ENCODE measurements around the gene ANKMY2. TPM values are rescaled to one million over a fixed set of nuclear protein-coding genes. Genes with fewer than 3 reads are reported as not detected.

The ANKMY2 gene
- polyA plus RNA-seq, 1 donor from 2014 or later, result 94.7 TPM

DNA sequence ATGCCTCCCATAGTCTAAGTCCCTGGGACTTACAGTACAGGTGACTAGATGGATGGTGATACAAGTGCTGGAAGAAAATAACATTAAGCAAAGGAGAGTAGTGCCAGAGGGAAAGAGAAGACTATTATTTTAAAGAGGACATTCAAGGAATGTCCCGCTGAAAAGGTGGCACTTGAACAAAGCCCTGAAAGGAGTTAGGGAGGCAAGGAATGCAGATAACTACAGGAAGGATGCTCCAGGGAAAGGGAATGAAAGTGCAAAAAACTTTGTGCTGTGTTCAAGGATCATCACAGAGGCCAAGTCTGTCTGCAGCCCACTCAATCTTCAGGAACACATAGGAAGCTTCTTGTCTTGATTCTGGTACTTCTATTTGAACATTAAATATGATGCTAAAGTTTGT is 14.9 kb downstream of the ANKMY2 start:
- Histone ChIP-seq H4K20me1 (ENCODE audit: insufficient read depth) (no peaks in the 10 kb centered on the region), H2AFZ (ENCODE audit: low read depth, low read length) (no peak overlapping the region), H3K9me2 (ENCODE audit: insufficient read depth, low read length) (no peaks in the 10 kb centered on the region), H3K36me3 (ENCODE audit: insufficient read depth, low read length) (peaks cover 4% of the 10 kb centered on the region), H3K27ac (ENCODE audit: low read length) (no peak overlapping the region), H3K9ac (ENCODE audit: low read length) (no peak overlapping the region), H3F3A (ENCODE audit: insufficient read depth, low read length, poor library complexity, severe bottlenecking) (no peaks in the 10 kb centered on the region), H3K9me3 (ENCODE audit: low read length) (no peaks in the 10 kb centered on the region), H3K27me3 (ENCODE audit: insufficient read depth, low read depth, low read length) (no peaks in the 10 kb centered on the region), H3K4me3 (ENCODE audit: low read length) (no peak overlapping the region), H3K4me2 (ENCODE audit: low read length) (no peak overlapping the region), H3K79me2 (replicated peaks; ENCODE audit: insufficient read depth, low read length) (peaks cover 5% of the 10 kb centered on the region)
- TF ChIP-seq SMC3 (conservative IDR thresholded peaks at IDR 0.05; ENCODE audit: poor library complexity) (no peak), TAF1 (IDR thresholded peaks at IDR 0.05; ENCODE audit: low read depth) (no peak)

DNA sequence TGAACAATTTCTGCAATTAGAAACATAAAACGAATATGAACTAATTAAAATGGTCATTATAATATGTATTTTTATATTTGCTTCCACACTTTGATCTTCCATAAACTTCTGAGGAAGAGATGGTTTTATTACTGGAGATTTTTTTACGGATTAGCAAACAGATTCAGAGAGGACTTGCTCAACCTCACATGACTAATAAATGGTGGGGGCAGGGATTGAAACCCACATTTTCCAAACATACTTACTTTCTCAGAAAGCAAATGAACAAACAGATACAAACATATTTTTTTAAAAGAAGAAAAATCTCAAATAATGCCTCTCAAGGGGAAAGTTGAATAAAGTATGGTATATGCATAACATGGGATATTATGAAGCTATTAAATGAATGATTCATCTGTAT is 18.3 kb downstream of the ANKMY2 start:
- peaks cover 13% of the 10 kb centered on the region for H3K36me3 ChIP-seq (ENCODE audit: insufficient read depth, low read length)
- no peaks in the 10 kb centered on the region for H3K9me2 ChIP-seq (ENCODE audit: insufficient read depth, low read length)
- H3K27ac ChIP-seq (ENCODE audit: low read length), result no peak overlapping the region
- no peaks in the 10 kb centered on the region for H3K9me3 ChIP-seq (ENCODE audit: low read length)
- peaks cover under 1% of the 10 kb centered on the region for H3K79me2 ChIP-seq (replicated peaks; ENCODE audit: insufficient read depth, low read length)
- H3K9ac ChIP-seq (ENCODE audit: low read length), result no peak overlapping the region
- TF ChIP-seq EZH2 (IDR thresholded peaks at IDR 0.05; ENCODE audit: borderline replicate concordance, insufficient read depth, low read length, poor library complexity, severe bottlenecking) (no peak), SMC3 (conservative IDR thresholded peaks at IDR 0.05; ENCODE audit: poor library complexity) (no peak), TAF1 (IDR thresholded peaks at IDR 0.05; ENCODE audit: low read depth) (no peak), MXI1 (conservative IDR thresholded peaks at IDR 0.05; ENCODE audit: poor library complexity, severe bottlenecking) (no peak), EP300 (conservative IDR thresholded peaks at IDR 0.05; ENCODE audit: poor library complexity, severe bottlenecking) (no peak)
- no peak overlapping the region for H3K4me3 ChIP-seq (ENCODE audit: low read length)
- H4K20me1 ChIP-seq (ENCODE audit: insufficient read depth), result no peaks in the 10 kb centered on the region
- no peak overlapping the region for H3K4me2 ChIP-seq (ENCODE audit: low read length)
- H3F3A ChIP-seq (ENCODE audit: insufficient read depth, low read length, poor library complexity, severe bottlenecking), result no peaks in the 10 kb centered on the region
- H2AFZ ChIP-seq (ENCODE audit: low read depth, low read length), result no peak overlapping the region
- no peaks in the 10 kb centered on the region for H3K27me3 ChIP-seq (ENCODE audit: insufficient read depth, low read depth, low read length)

DNA sequence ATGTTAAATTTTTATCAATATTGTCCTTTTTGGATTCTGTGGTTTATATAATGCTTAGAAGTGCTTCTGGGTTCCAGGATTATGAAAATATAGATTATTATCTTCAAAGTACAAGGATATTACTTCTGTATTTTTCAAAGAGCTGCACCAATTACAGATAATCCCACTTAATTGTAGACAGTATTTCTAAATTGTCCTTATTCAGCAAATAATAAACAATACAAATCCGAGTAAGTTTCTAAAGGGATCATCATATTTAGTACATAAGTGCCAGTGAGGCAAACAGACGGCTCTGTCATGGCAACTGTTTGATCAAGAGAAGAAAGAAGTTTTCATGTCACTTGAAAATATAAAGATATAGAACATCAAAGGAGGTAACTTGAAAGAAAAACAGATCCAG is 19.2 kb downstream of the ANKMY2 start:
- TF ChIP-seq EP300 (conservative IDR thresholded peaks at IDR 0.05; ENCODE audit: poor library complexity, severe bottlenecking), result no peak
- TF ChIP-seq MXI1 (conservative IDR thresholded peaks at IDR 0.05; ENCODE audit: poor library complexity, severe bottlenecking), result no peak
- TF ChIP-seq, protein P1, sequence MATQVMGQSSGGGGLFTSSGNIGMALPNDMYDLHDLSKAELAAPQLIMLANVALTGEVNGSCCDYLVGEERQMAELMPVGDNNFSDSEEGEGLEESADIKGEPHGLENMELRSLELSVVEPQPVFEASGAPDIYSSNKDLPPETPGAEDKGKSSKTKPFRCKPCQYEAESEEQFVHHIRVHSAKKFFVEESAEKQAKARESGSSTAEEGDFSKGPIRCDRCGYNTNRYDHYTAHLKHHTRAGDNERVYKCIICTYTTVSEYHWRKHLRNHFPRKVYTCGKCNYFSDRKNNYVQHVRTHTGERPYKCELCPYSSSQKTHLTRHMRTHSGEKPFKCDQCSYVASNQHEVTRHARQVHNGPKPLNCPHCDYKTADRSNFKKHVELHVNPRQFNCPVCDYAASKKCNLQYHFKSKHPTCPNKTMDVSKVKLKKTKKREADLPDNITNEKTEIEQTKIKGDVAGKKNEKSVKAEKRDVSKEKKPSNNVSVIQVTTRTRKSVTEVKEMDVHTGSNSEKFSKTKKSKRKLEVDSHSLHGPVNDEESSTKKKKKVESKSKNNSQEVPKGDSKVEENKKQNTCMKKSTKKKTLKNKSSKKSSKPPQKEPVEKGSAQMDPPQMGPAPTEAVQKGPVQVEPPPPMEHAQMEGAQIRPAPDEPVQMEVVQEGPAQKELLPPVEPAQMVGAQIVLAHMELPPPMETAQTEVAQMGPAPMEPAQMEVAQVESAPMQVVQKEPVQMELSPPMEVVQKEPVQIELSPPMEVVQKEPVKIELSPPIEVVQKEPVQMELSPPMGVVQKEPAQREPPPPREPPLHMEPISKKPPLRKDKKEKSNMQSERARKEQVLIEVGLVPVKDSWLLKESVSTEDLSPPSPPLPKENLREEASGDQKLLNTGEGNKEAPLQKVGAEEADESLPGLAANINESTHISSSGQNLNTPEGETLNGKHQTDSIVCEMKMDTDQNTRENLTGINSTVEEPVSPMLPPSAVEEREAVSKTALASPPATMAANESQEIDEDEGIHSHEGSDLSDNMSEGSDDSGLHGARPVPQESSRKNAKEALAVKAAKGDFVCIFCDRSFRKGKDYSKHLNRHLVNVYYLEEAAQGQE (IDR thresholded peaks at IDR 0.05; ENCODE audit: borderline replicate concordance), result no peak
- no peak for TF ChIP-seq EZH2 (IDR thresholded peaks at IDR 0.05; ENCODE audit: borderline replicate concordance, insufficient read depth, low read length, poor library complexity, severe bottlenecking)
- no peak for TF ChIP-seq SMC3 (conservative IDR thresholded peaks at IDR 0.05; ENCODE audit: poor library complexity)
- TF ChIP-seq POLR2AphosphoS5 (IDR thresholded peaks at IDR 0.05), result no peak
- no peak for TF ChIP-seq TAF1 (IDR thresholded peaks at IDR 0.05; ENCODE audit: low read depth)
- TF ChIP-seq, protein P2, sequence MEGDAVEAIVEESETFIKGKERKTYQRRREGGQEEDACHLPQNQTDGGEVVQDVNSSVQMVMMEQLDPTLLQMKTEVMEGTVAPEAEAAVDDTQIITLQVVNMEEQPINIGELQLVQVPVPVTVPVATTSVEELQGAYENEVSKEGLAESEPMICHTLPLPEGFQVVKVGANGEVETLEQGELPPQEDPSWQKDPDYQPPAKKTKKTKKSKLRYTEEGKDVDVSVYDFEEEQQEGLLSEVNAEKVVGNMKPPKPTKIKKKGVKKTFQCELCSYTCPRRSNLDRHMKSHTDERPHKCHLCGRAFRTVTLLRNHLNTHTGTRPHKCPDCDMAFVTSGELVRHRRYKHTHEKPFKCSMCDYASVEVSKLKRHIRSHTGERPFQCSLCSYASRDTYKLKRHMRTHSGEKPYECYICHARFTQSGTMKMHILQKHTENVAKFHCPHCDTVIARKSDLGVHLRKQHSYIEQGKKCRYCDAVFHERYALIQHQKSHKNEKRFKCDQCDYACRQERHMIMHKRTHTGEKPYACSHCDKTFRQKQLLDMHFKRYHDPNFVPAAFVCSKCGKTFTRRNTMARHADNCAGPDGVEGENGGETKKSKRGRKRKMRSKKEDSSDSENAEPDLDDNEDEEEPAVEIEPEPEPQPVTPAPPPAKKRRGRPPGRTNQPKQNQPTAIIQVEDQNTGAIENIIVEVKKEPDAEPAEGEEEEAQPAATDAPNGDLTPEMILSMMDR (IDR thresholded peaks at IDR 0.05; ENCODE audit: poor library complexity, severe bottlenecking), result no peak
- no peak for TF ChIP-seq RAD21 (conservative IDR thresholded peaks at IDR 0.05)
- no peak overlapping the region for H3K9ac ChIP-seq (ENCODE audit: low read length)

More for the DNA sequence above, 19.2 kb downstream of the ANKMY2 start:
- Histone ChIP-seq H4K20me1 (ENCODE audit: insufficient read depth) (no peaks in the 10 kb centered on the region), H3K9me3 (ENCODE audit: low read length) (no peaks in the 10 kb centered on the region), H2AFZ (ENCODE audit: low read depth, low read length) (no peak overlapping the region), H3K27ac (ENCODE audit: low read length) (no peak overlapping the region), H3F3A (ENCODE audit: insufficient read depth, low read length, poor library complexity, severe bottlenecking) (no peaks in the 10 kb centered on the region), H3K27me3 (ENCODE audit: insufficient read depth, low read depth, low read length) (no peaks in the 10 kb centered on the region), H3K36me3 (ENCODE audit: insufficient read depth, low read length) (peaks cover 13% of the 10 kb centered on the region), H3K9me2 (ENCODE audit: insufficient read depth, low read length) (no peaks in the 10 kb centered on the region), H3K4me3 (ENCODE audit: low read length) (no peak overlapping the region), H3K79me2 (replicated peaks; ENCODE audit: insufficient read depth, low read length) (no peaks in the 10 kb centered on the region), H3K4me2 (ENCODE audit: low read length) (no peak overlapping the region)
